Astrocyte of the spinal cord (primary cell): Measurements from ENCODE around the gene IL27RA.

Source experiments
- DNase-seq: peaks from one replicate; pipeline ENCODE4 v3.0.0; 2011; ENCODE audit warnings: low read depth, low spot score
- H3K4me3 ChIP-seq: 2 replicates; pipeline ENCODE4 v1.5.1; 2011; ENCODE audit warnings: low read depth, mild to moderate bottlenecking, low read length, moderate library complexity
- in situ Hi-C: cut with HindIII; loops from 2 replicates; pipeline ENCODE4 v1.10.0; 2017; ENCODE audit warnings: low sequenced_read_pairs
- TF ChIP-seq, protein P1 (sequence below): IDR thresholded peaks from 2 replicates; pipeline ENCODE4 v1.5.1; 2012; ENCODE audit warnings: low read depth, mild to moderate bottlenecking, low read length, inconsistent platforms

IL27RA gene

DNA sequence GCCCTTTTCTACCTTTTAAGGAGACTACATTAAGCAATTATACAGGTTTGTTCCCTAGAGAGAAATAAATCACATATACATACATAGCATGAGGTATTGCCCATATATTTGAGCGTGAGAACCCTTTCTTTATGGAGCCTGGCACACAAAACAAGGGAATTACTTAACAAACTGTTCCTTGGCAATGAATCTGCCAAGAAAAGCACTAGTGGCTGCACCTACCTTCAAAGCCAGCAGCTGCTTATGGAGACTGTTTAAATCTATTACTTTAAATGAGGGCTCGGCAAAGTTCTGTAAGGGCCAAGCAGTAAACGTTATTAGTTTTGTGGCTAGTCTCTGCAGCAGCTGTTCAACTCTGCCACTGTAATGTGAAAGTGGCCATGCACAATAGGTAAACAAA is 32.5 kb upstream of the IL27RA start:
- TF ChIP-seq, protein P1, sequence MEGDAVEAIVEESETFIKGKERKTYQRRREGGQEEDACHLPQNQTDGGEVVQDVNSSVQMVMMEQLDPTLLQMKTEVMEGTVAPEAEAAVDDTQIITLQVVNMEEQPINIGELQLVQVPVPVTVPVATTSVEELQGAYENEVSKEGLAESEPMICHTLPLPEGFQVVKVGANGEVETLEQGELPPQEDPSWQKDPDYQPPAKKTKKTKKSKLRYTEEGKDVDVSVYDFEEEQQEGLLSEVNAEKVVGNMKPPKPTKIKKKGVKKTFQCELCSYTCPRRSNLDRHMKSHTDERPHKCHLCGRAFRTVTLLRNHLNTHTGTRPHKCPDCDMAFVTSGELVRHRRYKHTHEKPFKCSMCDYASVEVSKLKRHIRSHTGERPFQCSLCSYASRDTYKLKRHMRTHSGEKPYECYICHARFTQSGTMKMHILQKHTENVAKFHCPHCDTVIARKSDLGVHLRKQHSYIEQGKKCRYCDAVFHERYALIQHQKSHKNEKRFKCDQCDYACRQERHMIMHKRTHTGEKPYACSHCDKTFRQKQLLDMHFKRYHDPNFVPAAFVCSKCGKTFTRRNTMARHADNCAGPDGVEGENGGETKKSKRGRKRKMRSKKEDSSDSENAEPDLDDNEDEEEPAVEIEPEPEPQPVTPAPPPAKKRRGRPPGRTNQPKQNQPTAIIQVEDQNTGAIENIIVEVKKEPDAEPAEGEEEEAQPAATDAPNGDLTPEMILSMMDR, result no peak
- H3K4me3 ChIP-seq, result no peak overlapping the region
- no peak for DNase-seq
- in situ Hi-C loops, result no loop called here

DNA sequence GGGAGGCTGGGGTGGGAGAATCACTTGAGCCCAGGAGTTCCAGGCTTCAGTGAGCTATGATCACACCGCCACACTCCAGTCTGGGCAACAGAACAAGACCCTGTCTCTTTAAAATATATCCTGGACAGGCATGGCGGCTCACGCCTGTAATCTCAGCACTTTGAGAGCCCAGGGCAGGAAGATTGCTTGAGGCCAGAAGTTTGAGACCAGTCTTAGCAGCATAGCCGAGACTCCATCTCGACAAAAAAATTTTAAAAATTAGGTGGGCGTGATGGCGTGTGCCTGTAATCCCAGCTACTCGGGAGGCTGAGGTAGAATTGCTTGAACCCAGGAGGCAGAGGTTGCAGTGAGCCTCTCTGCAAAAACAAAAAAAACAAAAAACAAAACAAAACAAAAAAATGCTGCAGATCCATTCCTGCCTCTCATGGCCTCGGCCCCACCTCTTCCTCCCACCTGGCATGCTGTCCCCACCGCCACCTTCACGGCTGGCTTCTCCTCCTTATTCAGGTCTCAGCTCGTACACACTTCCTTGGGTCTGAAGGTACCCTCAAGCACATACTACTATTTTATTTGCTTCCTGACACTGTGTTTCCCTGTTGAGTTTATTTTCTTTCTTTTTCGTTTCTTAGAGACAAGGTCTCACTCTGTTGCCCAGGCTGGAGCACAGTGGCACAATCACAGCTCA is 30.7 kb upstream of the IL27RA start:
- in situ Hi-C loops, result no loop called here
- DNase-seq, result no peak
- TF ChIP-seq, protein P1, result no peak
- H3K4me3 ChIP-seq, result no peak overlapping the region

DNA sequence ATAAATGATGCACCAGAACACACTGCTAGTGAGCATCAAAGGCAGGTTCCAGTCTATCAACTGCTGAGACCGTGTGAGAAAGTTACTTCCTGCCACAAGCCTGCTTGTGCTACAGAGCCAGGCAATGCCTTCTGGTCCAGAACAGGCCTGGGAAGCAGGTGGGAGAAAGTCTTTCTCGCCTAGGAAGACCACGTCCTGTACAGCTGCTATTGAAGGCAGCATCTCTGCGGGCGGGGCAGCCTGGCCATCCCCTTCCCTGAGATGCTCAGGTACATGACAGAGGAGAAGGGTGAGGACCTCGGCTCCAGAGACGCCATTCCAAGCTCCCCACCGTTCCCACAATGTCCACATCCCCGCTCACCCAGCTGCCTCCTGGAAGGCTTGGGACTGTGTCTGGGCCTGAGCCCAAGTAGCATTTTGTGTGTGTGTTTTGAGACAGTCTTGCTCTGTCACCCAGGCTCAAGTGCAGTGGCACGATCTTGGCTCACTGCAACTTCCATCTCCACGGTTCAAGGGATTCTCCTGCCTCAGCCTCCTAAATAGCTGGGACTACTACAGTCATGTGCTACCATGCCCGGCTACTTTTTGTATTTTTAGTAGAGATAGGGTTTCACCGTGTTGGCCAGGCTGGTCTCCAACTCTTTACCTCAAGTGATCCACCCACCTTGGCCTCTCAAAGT is 28.9 kb upstream of the IL27RA start:
- DNase-seq, result no peak
- no peak overlapping the region for H3K4me3 ChIP-seq
- TF ChIP-seq, protein P1, result no peak

DNA sequence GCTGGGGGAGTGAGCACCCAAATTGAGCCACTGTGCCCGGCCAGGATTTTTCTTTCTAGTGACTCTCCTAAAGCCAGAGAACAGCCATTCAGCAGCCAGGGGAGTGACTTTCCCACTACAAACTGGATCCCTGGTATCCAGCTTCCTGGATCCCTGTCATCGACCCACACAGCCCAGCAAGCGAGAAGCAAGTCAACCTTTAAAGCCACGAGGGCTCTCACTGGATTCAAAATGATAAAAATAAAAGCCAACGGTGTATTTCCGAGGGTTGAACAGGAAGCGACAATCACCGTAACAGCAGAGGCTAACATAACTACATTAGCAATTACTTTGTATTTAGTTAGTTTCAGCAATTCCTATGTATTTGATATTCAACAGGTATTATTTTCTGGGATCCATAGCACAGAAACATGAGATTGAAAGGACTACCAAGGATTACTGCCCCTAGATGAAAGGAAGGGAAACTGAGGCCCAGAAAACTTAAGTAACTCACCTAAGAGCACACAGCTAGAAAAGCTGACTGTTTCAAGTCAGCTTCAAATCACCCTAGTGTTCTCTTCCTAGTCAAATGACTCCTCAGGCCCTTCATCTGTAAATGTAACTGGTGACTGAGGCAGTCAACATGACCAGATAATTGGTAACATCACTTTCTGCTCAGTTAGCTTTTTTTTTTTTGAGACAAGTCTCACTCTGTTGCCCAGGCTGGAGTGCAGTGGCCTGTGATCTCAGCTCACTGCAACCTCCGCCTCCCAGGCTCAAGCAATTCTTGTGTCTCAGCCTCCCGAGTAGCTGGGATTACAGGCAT is 28.1 kb upstream of the IL27RA start:
- no peak for DNase-seq
- no peak overlapping the region for H3K4me3 ChIP-seq
- TF ChIP-seq, protein P1, result no peak
- in situ Hi-C loops, result no loop called here

More for the DNA sequence above, 28.9 kb upstream of the IL27RA start:
- in situ Hi-C loops, result no loop called here

DNA sequence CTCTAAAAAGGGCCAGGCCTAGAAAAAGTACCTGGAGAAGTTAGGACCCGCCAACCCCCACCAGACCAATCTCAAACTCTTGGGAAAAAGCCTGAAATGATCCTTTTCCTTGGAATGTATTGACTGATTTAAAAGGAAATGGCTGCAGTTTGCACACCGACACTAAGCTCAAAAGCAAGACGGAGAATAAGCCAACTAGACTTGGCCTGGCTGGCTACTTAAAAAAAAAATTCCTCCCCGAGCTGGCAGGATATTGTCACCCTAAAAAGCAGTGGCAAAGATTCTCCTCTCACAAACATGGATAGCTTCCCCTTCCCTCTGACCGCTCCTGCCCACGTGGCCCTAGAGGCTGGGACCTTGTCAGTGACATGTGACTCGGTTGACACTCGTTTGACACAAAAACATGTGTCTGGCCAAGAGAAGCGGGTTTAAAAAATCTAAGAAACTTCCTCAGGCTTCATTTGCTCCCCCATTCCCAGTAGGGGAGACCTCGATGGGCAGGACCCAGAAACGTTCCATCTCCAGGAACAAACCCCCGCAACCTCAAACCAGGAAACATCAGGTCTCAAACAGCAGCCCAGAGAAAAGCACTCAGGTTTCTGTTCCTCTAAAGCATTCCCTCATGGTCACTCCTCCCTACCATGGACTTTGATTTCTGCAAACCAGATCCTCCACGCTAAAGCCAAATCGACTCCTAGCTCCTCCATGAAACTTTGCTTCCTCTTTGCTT is 26.8 kb upstream of the IL27RA start:
- in situ Hi-C loops, result no loop called here
- no peak for DNase-seq
- no peak overlapping the region for H3K4me3 ChIP-seq
- TF ChIP-seq, protein P1, result no peak

DNA sequence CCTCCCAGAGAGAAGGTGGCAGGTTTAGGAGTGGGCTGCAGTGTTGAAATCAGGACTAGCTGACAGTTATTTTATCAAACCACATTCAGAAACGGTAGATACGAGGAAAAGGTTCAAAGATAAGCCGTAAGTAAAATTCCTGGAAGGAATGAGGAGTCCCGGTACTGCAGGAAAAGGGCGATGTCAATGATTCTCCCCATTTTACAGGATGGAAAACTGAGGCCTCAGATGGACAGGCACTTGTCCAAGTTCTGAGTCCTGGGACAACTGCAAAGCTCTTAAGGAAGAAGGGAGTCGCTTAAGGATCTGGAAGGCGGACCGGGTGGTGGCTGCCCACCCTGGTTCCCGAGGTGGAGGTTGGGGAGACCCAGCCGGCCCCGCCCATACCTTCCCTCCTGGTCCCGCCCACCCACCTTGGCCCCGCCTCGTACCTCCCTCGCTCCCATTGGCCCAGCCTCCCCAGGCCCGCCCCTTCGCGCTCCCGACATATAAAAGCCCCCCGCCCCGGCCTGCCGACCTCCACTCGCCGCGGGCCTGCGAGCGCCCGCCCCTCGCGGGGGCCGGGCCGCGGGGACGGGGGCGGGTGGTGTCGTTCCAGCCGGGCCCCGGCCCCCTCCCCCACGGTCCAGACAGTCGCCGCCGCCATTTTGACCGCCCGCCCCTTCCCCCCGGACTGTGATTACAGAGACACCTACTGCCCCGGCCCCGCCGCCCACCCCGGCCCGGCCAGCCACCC is 26.0 kb upstream of the IL27RA start:
- H3K4me3 ChIP-seq, result peak overlapping the region; percentile 75
- in situ Hi-C loops, result no loop called here
- TF ChIP-seq, protein P1, result no peak
- DNase-seq, result peak; percentile 88
